ENCODE measurements around the gene NCBP1.
A peak's percentile ranks its signal among the peaks of the same experiment; 100 is the strongest.

NCBP1 gene

GRCh38 chr9:97627624-97628023 is 6.0 kb upstream of the NCBP1 start:
- no peak for DNase-seq

DNA sequence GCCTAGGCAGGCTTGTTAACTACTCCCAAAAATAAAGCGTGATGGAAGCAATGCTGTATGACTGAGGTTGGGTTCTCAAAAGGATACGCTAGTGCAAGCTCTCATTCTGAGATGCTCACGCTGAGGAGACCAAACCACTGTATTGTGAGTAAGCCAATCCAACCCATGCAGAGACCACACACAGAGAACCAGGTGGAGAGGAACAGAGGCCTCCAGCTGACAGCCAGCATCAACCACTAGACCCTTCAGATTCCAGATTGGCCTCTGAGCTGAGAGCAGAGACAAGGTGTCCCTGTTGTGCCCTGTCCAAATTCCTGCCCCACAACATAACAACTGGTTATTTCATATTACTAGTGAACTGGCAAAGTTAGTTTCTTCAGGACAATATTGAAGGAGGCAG is 5.0 kb upstream of the NCBP1 start:
- DNase-seq, result no peak

- no peak for DNase-seq
Observed at GRCh38 chr9:97629156-97629555, 4.5 kb upstream of the NCBP1 start.

DNA sequence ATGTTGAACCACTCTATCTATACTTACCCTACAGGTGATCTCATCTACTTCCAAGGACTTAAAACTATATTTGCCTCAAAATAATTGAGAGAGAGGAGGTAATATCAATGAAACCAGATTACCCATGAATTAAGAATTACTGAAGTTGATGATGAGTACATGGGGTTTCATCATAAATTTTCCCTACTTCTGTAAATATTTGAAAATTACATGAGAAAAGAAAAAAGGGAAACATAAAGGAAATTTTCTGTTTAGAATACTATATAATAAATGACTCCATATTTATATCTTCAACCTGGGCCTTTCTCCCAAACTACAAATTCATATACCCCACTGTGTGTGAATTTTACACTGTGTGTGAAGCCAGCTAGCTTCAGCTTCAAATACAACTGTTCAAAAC is 3.0 kb upstream of the NCBP1 start:
- no peak for DNase-seq

- no peak for DNase-seq
Observed at GRCh38 chr9:97632248-97632984, 1.2 kb upstream of the NCBP1 start.

GRCh38 chr9:97633859-97634490 is 354 bp downstream of the NCBP1 start:
- DNase-seq, result peak; percentile 10

- no peak for DNase-seq
Observed at GRCh38 chr9:97635026-97635425, 1.4 kb downstream of the NCBP1 start.

DNA sequence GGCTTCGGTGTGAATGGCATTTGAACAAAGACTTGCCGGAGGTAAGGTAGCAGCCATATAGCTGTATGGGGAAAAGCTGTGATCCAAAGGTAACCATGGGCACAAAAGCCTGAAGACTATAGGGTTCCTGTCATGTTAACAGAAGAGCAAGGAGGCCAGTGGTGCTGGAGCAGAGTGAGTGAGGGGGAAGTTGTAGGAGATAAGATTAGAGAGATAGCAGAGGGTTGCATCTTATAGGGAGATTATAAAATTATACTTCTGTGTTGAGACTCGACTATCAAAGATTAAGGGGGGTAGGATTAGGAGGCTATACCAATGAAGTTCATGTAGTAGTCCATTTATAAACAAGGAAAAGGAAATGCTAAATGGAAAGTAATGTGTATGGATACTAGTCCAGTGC is 3.3 kb downstream of the NCBP1 start:
- no peak for DNase-seq

DNA sequence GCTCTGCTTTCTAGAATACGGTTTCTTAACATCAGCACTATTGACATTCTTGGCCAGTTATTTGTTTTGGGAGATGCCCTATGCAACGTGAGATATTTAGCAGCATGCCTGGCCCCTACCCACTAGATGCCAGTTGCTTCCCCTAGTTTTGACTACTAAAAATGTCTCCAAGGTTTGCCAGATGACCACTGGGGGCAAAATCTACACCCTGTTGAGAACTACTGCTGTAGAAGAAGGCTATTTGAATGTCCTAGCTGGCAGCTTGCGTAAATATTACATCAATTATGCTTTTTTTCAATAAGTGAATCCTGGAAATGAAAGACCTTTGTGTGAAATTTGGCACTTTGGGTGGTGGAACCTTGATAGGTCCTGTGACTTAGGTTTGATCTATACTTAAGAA is 5.0 kb downstream of the NCBP1 start:
- DNase-seq, result peak; percentile 14

GRCh38 chr9:97640325-97640724 is 6.7 kb downstream of the NCBP1 start:
- no peak for DNase-seq

DNA sequence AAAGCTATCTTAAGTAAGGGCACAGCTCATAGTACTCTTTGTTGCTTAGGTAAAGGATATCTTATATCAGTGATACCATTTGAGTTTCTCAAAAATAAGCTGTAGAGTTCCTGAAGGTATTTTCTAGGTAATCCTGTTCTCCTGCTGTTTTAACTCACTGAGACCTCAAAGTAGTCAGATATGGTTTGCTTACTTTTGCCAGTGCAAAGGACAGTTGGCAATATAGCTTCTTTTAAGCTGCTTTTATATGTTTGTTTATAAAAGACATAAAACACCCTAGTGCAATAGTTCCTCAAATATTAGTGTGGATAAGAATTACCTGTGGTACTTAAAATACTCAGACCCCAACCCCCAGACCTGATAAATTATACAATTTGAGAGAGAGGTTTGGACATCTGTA is 12.1 kb downstream of the NCBP1 start:
- no peak for DNase-seq

GRCh38 chr9:97647996-97648395 is 14.4 kb downstream of the NCBP1 start:
- no peak for DNase-seq

DNA sequence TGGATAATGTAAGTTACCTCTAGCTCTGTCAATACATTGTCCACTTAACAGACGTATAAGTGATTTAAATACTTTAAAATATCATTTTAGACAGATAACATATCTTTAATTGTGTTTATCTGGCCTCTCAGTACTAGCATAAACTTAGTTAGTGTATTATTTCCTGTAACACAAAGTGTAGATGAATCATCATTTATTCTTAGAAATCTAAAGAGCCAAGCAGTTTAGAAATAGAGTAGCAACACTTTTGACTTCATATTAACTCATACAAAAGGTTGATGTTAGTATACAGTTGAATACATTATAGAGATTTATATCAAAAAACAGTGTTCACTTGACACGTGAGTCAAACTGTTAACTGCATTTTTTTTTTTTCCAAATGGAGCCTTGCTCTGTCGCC is 18.0 kb downstream of the NCBP1 start:
- no peak for DNase-seq

- no peak for DNase-seq
Observed at GRCh38 chr9:97658707-97659106, 25.1 kb downstream of the NCBP1 start.

DNA sequence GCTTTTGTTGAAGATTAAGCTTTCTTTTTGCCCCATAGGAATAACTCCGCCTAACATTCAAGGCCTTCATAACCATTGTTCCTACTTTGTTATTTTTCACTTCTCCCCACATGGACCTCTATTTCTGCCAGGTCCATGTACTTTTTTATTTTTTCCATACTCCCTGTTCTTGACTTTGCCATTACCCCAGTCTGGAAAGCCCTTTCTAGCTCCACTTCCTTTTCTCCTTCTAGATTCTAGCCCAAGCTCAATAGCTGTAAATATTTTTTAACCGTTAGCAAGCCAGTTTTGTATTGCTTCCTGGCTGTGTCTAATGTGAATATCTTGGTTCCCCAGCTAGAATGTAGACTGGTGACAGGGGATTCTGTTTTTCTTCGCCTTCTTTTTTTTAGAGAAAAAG is 26.1 kb downstream of the NCBP1 start:
- DNase-seq, result no peak

GRCh38 chr9:97660340-97660739 is 26.7 kb downstream of the NCBP1 start:
- DNase-seq, result no peak

GRCh38 chr9:97660847-97661246 is 27.2 kb downstream of the NCBP1 start:
- no peak for DNase-seq

DNA sequence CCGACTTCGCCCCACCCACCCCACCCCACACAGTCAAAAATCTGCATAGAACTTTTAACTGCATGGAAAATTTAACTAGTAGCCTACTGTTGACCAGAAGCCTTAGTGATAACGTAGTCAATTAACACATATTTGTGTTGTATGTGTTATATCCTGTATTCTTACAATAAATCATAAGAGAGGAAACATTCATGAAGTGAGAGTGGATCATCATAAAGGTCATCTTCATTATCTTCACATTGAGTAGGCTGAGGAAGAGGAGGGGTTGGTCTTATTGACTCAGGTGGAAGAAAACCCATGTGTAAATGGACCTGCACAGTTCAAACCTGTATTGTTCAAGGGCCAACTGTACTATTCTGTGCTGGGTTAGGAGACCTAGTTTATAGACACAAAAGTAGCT is 32.1 kb downstream of the NCBP1 start:
- no peak for DNase-seq

GRCh38 chr9:97666907-97667686 is 33.5 kb downstream of the NCBP1 start:
- peak; percentile 18 for DNase-seq

GRCh38 chr9:97668485-97668884 is 34.9 kb downstream of the NCBP1 start:
- no peak for DNase-seq

DNA sequence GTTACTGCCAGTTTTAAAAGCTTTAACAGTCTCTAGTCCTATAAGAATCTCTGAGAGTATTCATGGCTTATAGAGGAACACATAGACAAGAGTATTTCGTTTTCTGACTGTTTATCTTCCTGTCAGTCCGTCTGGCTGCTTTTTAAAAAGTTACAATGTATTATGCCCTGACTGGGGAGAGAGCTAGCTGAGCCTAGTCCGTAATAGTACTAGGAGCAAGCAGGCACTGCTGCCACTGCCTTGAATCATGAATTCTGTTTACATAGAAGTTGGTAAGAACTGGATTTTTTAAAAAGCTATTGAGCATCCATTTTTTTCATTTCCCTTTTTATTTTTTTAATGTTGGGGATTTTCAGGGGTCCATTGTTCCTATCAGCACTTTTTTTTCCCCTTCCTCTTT is 37.0 kb downstream of the NCBP1 start:
- DNase-seq, result no peak

DNA sequence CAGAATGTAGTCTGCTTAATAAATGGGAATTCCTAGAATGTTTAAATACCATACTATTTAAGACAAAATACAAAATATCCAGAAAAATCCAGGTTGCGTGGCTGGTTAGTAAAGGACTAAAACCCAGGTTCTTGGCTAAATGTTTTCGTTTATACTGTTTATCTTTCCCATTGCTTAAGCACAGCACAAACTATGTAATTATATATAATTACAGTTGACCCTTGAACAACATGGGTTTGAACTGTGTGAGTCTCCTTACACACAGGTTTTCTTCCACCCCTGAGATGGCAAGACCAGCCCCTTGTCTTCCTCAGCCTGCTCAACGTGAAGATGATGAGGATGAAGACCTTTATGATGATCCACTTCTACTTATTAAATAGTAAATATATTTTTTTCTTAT is 38.8 kb downstream of the NCBP1 start:
- no peak for DNase-seq

- no peak for DNase-seq
Observed at GRCh38 chr9:97673922-97674321, 40.3 kb downstream of the NCBP1 start.

- DNase-seq, result no peak
Observed at GRCh38 chr9:97675655-97676054, 42.0 kb downstream of the NCBP1 start.

Measured in activated CD4-positive, alpha-beta T cell treated with anti-CD3 and anti-CD28 coated beads, Interleukin-2, Interleukin-6, amounts not matched to agents 100 ng/mL and 50 ng/mL, durations not matched to agents 16 hours and 8 hours (primary cell).